Common myeloid progenitor, CD34-positive (primary cell): ENCODE data around the gene KIF1A.

Source experiments
- CTCF ChIA-PET: fragments of 350-600 bp; sonication (Branson Sonifier 250); formaldehyde crosslinking; loops from one replicate; lab custom pipeline; 2021; ENCODE audit warnings: antibody characterized with exemption; lab: Charles Lee
- POLR2A ChIA-PET: fragments of 350-600 bp; sonication (Branson Sonifier 250); formaldehyde crosslinking; loops from one replicate; lab custom pipeline; 2021; ENCODE audit warnings: antibody characterized with exemption; lab: Charles Lee
- DNase-seq, 3 donors: peaks; one replicate each; pipeline versions ENCODE4 v3.0.0 to v3.0.0-alpha.2; 2013
- H3K27ac ChIP-seq, 2 experiments: 1 replicate in 1 of 2; 2 replicates in 1 of 2; pipeline ENCODE4 v1.7.0; 2013; ENCODE audit warnings: inconsistent platforms in 2 of 2, low read length in 2 of 2, mild to moderate bottlenecking in 2 of 2, low read depth in 1 of 2, moderate library complexity in 1 of 2; ENCODE audit not compliant: severe bottlenecking in 2 of 2, insufficient read depth in 1 of 2, poor library complexity in 1 of 2
- H3K27me3 ChIP-seq, 5 experiments: replicated peaks in 2 of 5; 1 replicate in 3 of 5; 2 replicates in 2 of 5; pipeline versions ENCODE4 v1.6.1 to v1.7.0; 2013; ENCODE audit warnings: low read length in 4 of 5, mild to moderate bottlenecking in 2 of 5, moderate library complexity in 2 of 5, inconsistent platforms in 1 of 5; ENCODE audit not compliant: insufficient read depth in 5 of 5, control insufficient read depth in 4 of 5
- H3K36me3 ChIP-seq, 4 experiments: 1 replicate in 2 of 4; 2 replicates in 2 of 4; pipeline versions ENCODE4 v1.6.1 to v1.7.0; 2013; ENCODE audit warnings: low read length in 3 of 4, control low read depth in 1 of 4, mild to moderate bottlenecking in 1 of 4; ENCODE audit not compliant: control insufficient read depth in 4 of 4, insufficient read depth in 4 of 4
- H3K4me1 ChIP-seq, 4 experiments: 1 replicate in 3 of 4; 2 replicates in 1 of 4; pipeline versions ENCODE4 v1.6.1 to v1.7.1; 2013; ENCODE audit warnings: low read length in 3 of 4, mild to moderate bottlenecking in 3 of 4, control low read depth in 1 of 4, inconsistent platforms in 1 of 4, moderate library complexity in 1 of 4; ENCODE audit not compliant: control insufficient read depth in 4 of 4, insufficient read depth in 4 of 4; ENCODE audit errors: control extremely low read depth in 1 of 4
- H3K4me3 ChIP-seq, 7 experiments: 1 replicate in 4 of 7; 2 replicates in 3 of 7; pipeline versions ENCODE4 v1.5.1 to v1.7.0; 2013; ENCODE audit warnings: mild to moderate bottlenecking in 7 of 7, low read length in 6 of 7, moderate library complexity in 6 of 7, inconsistent platforms in 2 of 7, low read depth in 2 of 7, control low read depth in 1 of 7; ENCODE audit not compliant: insufficient read depth in 4 of 7, control insufficient read depth in 1 of 7; ENCODE audit errors: extremely low read depth in 1 of 7
- H3K9me3 ChIP-seq, 5 experiments: 1 replicate in 4 of 5; 2 replicates in 1 of 5; pipeline versions ENCODE4 v1.6.1 to v1.7.1; 2013; ENCODE audit warnings: low read length in 4 of 5, mild to moderate bottlenecking in 2 of 5, inconsistent platforms in 1 of 5, low read depth in 1 of 5, moderate library complexity in 1 of 5; ENCODE audit not compliant: control insufficient read depth in 4 of 5, insufficient read depth in 2 of 5; ENCODE audit errors: control extremely low read depth in 1 of 5
- WGBS: methylation state at CpG from one replicate; pipeline ENCODE4 v1.1.5; 2013; ENCODE audit not compliant: insufficient coverage; 5-methylcytosine and 5-hydroxymethylcytosine counted together

The KIF1A gene

DNA sequence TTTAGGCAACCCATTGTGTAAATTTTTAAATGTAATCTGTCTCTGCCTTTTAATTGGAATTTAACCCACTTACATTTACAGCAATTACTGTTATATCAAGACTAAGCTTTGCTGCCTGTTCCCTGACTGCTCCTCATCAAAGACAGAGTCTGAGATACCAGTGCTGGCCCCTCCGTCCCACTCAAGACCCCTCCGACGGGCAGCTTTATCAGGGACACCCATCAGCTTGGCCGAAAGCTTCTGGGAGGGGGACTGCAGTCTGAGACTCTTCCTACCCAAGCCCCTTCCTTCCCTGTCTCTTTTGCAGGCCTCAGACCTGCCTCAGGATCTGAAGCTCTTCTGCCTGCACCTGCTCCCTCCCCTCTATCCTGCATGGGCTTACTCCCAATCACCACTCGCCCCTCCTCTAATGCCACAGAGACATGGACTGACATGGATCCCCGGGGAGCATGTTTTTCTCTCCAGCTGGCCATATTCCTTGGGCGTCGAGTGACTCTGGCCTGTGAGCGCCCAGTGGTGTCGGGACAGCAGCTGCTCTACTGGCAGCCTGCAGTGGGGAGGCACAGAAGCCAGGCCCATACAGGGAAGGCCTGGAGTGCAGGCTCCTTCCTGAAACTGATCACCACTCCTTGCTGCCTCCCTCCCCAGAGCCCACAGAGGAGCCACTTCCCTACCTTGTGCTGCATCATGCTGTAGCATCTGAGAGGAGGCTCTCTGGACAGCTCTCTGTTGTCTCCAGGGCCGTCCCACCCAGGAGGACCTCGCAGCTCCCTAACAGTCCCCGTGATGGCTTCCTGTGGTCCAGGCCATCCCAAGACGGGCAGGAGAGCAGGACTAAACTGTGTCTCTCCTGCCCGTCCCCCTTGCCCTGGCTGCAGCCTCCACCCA, 3.7 kb upstream of the KIF1A start:
- no peak overlapping the region for H3K4me3 ChIP-seq
- 87% methylated on average over 12 of the region's 15 CpGs for WGBS
- no peaks in the 10 kb centered on the region for H3K36me3 ChIP-seq
- H3K27ac ChIP-seq: no peak overlapping the region
- no peak for DNase-seq
- H3K27me3 ChIP-seq: peaks cover 23 to 96% (median 29%) of the 10 kb centered on the region in 5 experiments
- POLR2A ChIA-PET: no interaction called here
- peaks cover 0 to 22% (median 17%) of the 10 kb centered on the region in 5 experiments for H3K9me3 ChIP-seq
- peaks cover 0 to 23% (median 11%) of the 10 kb centered on the region in 4 experiments for H3K4me1 ChIP-seq
- CTCF ChIA-PET: no interaction called here

DNA sequence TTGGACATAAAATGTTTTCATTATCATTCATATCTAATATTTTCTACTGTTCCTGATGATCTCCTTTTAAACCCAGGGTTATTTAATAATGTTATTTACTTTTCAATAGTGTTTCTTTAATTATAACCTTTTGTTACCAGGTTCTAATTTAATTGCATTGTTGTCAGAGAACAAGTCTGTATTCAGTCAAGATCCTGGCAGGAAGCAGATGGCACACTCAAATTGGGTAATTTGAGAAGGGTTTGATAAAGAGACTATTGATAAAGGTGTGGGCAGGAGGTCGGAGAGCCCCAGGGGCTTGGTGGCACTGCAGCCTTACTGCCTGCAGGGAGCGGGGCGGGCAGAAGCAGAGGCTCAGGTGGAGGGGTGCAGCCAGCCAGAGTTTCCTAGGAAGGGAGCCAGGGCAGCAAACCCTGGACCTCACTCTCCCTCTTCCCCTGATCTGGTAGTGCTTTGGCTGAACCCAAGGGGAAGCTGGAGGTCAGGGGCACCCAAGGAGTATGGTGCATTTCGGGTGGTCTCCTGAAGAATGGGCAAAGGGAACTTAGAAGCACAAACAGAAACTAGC, 2.3 kb upstream of the KIF1A start:
- peaks cover 20 to 96% (median 28%) of the 10 kb centered on the region in 5 experiments for H3K27me3 ChIP-seq
- 86% methylated on average over 4 of the region's 4 CpGs for WGBS
- peaks cover 0 to 22% (median 17%) of the 10 kb centered on the region in 5 experiments for H3K9me3 ChIP-seq
- CTCF ChIA-PET: no interaction called here
- POLR2A ChIA-PET: interaction anchor here (0.6 kb wide), 1 partner anchor 19 kb away, joined by 4 read pairs; no protein-coding TSS in a partner anchor
- H3K36me3 ChIP-seq: no peaks in the 10 kb centered on the region
- peaks cover 0 to 27% (median 13%) of the 10 kb centered on the region in 4 experiments for H3K4me1 ChIP-seq
- no peak for DNase-seq
- H3K4me3 ChIP-seq: no peak overlapping the region
- H3K27ac ChIP-seq: no peak overlapping the region

DNA sequence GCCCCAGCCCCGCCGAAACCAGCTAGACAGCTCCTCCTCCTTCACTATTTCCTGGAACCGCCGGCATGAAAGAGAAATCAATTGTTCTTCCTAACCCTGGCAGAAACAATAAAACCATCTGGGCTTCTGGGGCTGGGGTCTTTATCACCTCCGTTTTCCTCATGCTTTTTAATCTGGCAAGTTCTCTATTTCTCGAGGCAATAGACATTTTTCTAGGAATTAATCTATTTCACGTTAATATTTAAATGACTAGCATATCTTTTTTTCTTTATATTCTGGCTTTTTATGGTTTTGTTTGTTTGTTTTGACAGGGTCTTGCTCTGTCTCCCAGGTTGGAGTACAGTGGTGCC, 1.4 kb upstream of the KIF1A start:
- POLR2A ChIA-PET: no interaction called here
- no peak for DNase-seq
- WGBS: 0% methylated on average over 4 of the region's 7 CpGs
- Histone ChIP-seq H3K36me3 (no peaks in the 10 kb centered on the region), H3K27ac (no peak overlapping the region), H3K4me3 (no peak overlapping the region), H3K27me3 (peaks cover 20 to 96% (median 28%) of the 10 kb centered on the region in 5 experiments), H3K4me1 (peaks cover 0 to 27% (median 13%) of the 10 kb centered on the region in 4 experiments), H3K9me3 (peaks cover 0 to 14% (median 12%) of the 10 kb centered on the region in 5 experiments)
- CTCF ChIA-PET: interaction anchor here (1.2 kb wide), 1 partner anchor 19 kb away, joined by 5 read pairs; no protein-coding TSS in a partner anchor

DNA sequence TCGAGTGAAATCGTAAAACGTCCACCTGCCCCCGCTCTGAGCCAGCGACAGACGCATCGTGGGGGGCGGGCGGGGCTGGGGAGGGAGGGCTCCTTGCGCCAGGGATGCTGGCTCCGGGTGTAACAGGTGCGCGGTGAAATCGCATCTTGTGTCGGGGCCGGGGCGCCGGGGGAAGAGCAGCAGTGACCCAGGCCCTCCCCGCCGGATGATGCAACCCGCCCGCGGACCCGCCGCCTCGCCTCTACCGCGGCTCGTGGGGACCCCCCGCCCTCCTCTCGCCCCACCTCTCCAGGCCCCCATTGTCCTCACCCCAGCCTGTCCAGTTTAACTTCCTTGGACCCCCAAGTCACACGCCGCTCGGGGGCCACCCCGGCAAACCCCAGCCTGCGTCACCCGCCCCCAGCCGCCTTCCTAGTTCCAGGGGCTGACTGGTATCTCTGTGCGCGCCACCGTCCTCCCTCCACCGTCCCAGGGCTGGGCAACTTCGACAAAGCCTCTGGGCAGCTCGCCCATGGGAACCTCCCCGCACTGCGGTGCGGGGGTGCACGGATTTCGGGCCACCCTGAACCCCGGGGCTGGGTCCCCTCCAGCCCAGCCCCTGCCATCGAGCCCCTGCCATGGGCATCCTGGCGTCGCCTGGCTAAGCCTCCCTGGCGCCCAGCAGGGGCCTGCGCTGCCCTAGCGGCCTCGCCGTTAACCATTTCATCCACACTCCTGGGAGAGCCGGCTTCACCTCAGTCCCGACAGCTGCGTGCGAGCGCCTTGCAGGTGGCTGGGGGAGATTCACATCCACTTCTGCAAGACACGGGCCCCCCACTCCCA, 799 bp upstream of the KIF1A start:
- peaks cover 0 to 12% (median 9%) of the 10 kb centered on the region in 5 experiments for H3K9me3 ChIP-seq
- peaks cover 20 to 97% (median 25%) of the 10 kb centered on the region in 5 experiments for H3K27me3 ChIP-seq
- H3K36me3 ChIP-seq: no peaks in the 10 kb centered on the region
- under 1% methylated on average over 55 of the region's 64 CpGs for WGBS
- POLR2A ChIA-PET: no interaction called here
- H3K27ac ChIP-seq: no peak overlapping the region
- peak in 2 of 3 donors; percentile 36 to 47 for DNase-seq
- peaks cover 0 to 27% (median 13%) of the 10 kb centered on the region in 4 experiments for H3K4me1 ChIP-seq
- CTCF ChIA-PET: interaction anchor here (1.2 kb wide), 1 partner anchor 19 kb away, joined by 5 read pairs; no protein-coding TSS in a partner anchor
- peak overlapping the region in 1 of 7 experiments; percentile 36 for H3K4me3 ChIP-seq

DNA sequence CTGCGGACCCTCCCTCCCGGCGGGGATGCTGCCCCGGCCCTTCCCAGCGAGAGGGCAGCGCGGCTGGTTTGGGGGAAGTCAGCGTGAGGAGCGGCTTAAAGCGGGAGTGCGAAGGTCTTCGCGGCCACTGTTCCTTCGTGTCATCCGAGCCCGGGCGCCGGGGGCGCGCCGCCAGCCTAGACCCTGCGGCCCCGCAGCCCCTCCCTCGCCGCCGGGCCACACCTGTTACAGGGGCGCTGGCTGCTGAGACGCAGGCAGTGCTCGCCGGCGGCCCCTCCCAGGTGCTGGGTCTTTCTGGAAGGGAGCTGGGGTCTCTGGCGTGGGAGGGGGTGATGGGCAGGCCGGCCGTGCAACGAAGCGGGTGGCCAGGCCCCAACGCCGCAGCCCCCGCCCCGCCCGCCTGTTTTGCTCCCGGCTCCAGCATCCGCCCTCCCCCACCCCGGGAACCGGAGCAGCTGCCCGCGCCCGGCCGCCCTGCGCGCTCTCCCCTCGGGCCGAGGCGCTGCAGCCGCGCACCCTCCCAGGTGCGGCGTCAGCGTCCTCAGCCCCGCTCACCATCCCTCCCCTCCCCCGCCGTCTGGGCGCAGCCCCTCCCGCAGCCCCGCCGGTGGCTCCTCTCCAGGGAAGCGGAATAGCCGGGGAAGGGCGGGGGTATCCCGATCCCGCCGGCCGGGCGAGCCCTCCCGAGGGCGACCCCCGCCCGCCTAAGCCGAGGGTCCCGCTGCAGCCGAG, 727 bp downstream of the KIF1A start:
- no peaks in the 10 kb centered on the region for H3K36me3 ChIP-seq
- DNase-seq: peak in 2 of 3 donors; percentile 30 to 31
- H3K4me1 ChIP-seq: peaks cover 0 to 27% (median 13%) of the 10 kb centered on the region in 4 experiments
- H3K27me3 ChIP-seq: peaks cover 16 to 98% (median 21%) of the 10 kb centered on the region in 5 experiments
- no peak overlapping the region for H3K27ac ChIP-seq
- ChIA-PET CTCF (no interaction called here), POLR2A (no interaction called here)
- peak overlapping the region in 5 of 7 experiments; percentile 15 to 52 (median 28) for H3K4me3 ChIP-seq
- WGBS: under 1% methylated on average over 48 of the region's 81 CpGs
- H3K9me3 ChIP-seq: peaks cover 0 to 19% (median 12%) of the 10 kb centered on the region in 5 experiments
